Lung (tissue), 12 donors: ENCODE data around the gene S100A13. TPM values are rescaled to one million over a fixed set of nuclear protein-coding genes. Genes with fewer than 3 reads are reported as not detected.

Source experiments
- ATAC-seq: fragments of 200-7000 bp; cut with Tn5 transposase; one replicate; pipeline ENCODE4 v1.9.1; 2020; ENCODE audit warnings: moderate number of reproducible peaks; ENCODE audit not compliant: insufficient read depth, low FRiP score
- DNase-seq, 3 donors: peaks; one replicate each; pipeline ENCODE4 v3.0.0-alpha.2; 2013 to 2017
- H3K27ac ChIP-seq, 2 donors: one replicate each; pipeline ENCODE4 v1.5.1; 2013; ENCODE audit warnings: mild to moderate bottlenecking in 2 of 2, moderate library complexity in 2 of 2, control low read depth in 1 of 2, inconsistent platforms in 1 of 2, low read depth in 1 of 2, low read length in 1 of 2
- H3K27me3 ChIP-seq, 3 donors: one replicate each; pipeline ENCODE4 v1.5.1; 2013; ENCODE audit warnings: low read length in 2 of 3; ENCODE audit not compliant: control insufficient read depth in 3 of 3, insufficient read depth in 3 of 3
- H3K36me3 ChIP-seq, 4 donors: one replicate each; pipeline ENCODE4 v1.5.1; 2013; ENCODE audit warnings: low read length in 4 of 4, mild to moderate bottlenecking in 1 of 4, moderate library complexity in 1 of 4; ENCODE audit not compliant: control insufficient read depth in 4 of 4, insufficient read depth in 4 of 4
- H3K4me1 ChIP-seq, 5 donors: one replicate each; pipeline ENCODE4 v1.5.1; 2013; ENCODE audit warnings: low read length in 5 of 5, mild to moderate bottlenecking in 2 of 5, moderate library complexity in 1 of 5; ENCODE audit not compliant: control insufficient read depth in 5 of 5, insufficient read depth in 5 of 5
- H3K4me3 ChIP-seq: one replicate; pipeline ENCODE4 v1.5.1; 2013; ENCODE audit warnings: mild to moderate bottlenecking, control low read depth, moderate library complexity
- H3K9ac ChIP-seq, 2 donors: one replicate each; pipeline ENCODE4 v1.5.1; 2013; ENCODE audit warnings: low read length in 2 of 2, control low read depth in 1 of 2; ENCODE audit not compliant: insufficient read depth in 1 of 2
- H3K9me3 ChIP-seq, 4 donors: one replicate each; pipeline ENCODE4 v1.5.1; 2013; ENCODE audit warnings: low read length in 3 of 4, mild to moderate bottlenecking in 1 of 4, moderate library complexity in 1 of 4; ENCODE audit not compliant: control insufficient read depth in 4 of 4, insufficient read depth in 3 of 4
- CTCF ChIP-seq: IDR thresholded peaks from 2 replicates; pipeline ENCODE4 v1.5.1; 2012; ENCODE audit warnings: mild to moderate bottlenecking; ENCODE audit errors: control extremely low read depth, extremely low read depth
- WGBS, 2 donors: extraction: QIAGEN DNeasy Blood & Tissue Kit; methylation state at CpG; one replicate each; pipeline ENCODE4 v1.1.7; 2013; 5-methylcytosine and 5-hydroxymethylcytosine counted together
- polyA plus RNA-seq, 2 donors: library from polyadenylated mRNA; stranded (reverse); fragments of 200-250 nt; gene quantifications; one replicate each; pipeline ENCODE4 v1.2.1, GENCODE V29; 2013
- total RNA-seq, 2 donors: library from RNA; depleted of rRNA in 1 of 2; stranded (reverse); fragments of >200 nt in 1 of 2; gene quantifications; one replicate each; pipeline ENCODE4 v1.2.1, GENCODE V29; 2014 to 2021
- donor health status: control.
- donor health status: control.
- donor health status: Bipolar disorder and iron deficiency.
- donor health status: healthy.
- donor health status: DM: yes; HTN: yes; CAD: no.

S100A13 gene
- total and polyA plus RNA-seq, 4 donors: 36.2 to 168 (median 86.5) TPM

- no peak overlapping the region for H3K9ac ChIP-seq
- ATAC-seq: no peak
These were observed 22.5 kb upstream of the S100A13 start for GRCh38 chr1:153649863-153650235.

GRCh38 chr1:153649137-153649862 is 22.0 kb upstream of the S100A13 start:
- no peak for DNase-seq
- H3K4me3 ChIP-seq: no peak overlapping the region
- H3K36me3 ChIP-seq: peaks cover 10 to 17% (median 13%) of the 10 kb centered on the region in 4 donors
- H3K27ac ChIP-seq: no peak overlapping the region
- ATAC-seq: no peak
- H3K4me1 ChIP-seq: peaks cover 0 to 5% (median 0%) of the 10 kb centered on the region in 5 donors
- no peaks in the 10 kb centered on the region for H3K27me3 ChIP-seq
- H3K9me3 ChIP-seq: no peaks in the 10 kb centered on the region
- TF ChIP-seq CTCF: no peak
- WGBS, 2 donors: 65 to 73% methylated on average over 3 of the region's 3 CpGs
- H3K9ac ChIP-seq: no peak overlapping the region

More at GRCh38 chr1:153649863-153650235, 22.5 kb upstream of the S100A13 start:
- H3K9me3 ChIP-seq: no peaks in the 10 kb centered on the region
- no peaks in the 10 kb centered on the region for H3K27me3 ChIP-seq
- WGBS, 2 donors: 89% methylated on average over 2 of the region's 2 CpGs
- H3K36me3 ChIP-seq: peaks cover 9 to 15% (median 11%) of the 10 kb centered on the region in 4 donors
- no peak overlapping the region for H3K27ac ChIP-seq
- DNase-seq: no peak
- peaks cover 0 to 5% (median 0%) of the 10 kb centered on the region in 5 donors for H3K4me1 ChIP-seq
- no peak overlapping the region for H3K4me3 ChIP-seq
- no peak for TF ChIP-seq CTCF

GRCh38 chr1:153648000-153648643 is 20.8 kb upstream of the S100A13 start:
- H3K36me3 ChIP-seq: peaks cover 14 to 25% (median 21%) of the 10 kb centered on the region in 4 donors
- TF ChIP-seq CTCF: no peak
- H3K27ac ChIP-seq: no peak overlapping the region
- no peak for DNase-seq
- H3K4me3 ChIP-seq: no peak overlapping the region
- 91% methylated on average over 10 of the region's 10 CpGs for WGBS, 2 donors
- H3K4me1 ChIP-seq: peaks cover 0 to 5% (median 0%) of the 10 kb centered on the region in 5 donors
- no peaks in the 10 kb centered on the region for H3K9me3 ChIP-seq
- H3K9ac ChIP-seq: no peak overlapping the region
- no peak for ATAC-seq
- H3K27me3 ChIP-seq: no peaks in the 10 kb centered on the region
